Measurements from ENCODE around the gene SPINK6.

DNA sequence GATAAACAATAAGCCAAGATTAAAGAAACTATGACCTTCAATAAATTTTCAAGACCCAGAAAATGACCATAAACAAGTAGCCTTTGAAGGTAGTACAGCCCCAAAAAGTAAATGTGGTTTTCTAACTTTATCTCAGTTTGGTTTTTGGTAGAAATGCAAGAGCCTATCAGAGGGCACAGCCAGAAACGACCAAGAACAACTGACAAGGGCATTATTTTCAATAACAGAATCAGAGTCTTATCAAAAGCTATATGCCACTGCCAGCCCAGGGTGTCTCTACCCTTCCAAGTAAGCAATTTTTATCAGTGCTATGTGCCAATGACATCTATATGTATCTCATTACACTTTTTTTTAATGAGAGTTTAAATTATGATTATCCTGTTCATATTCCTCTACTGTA lies 11.8 kb upstream of the SPINK6 start:
- TF ChIP-seq EZH2 (IDR thresholded peaks at IDR 0.05) (no peak), POLR2AphosphoS5 (IDR thresholded peaks at IDR 0.05; ENCODE audit: borderline replicate concordance, low read depth, low read length) (no peak)

Data from SK-N-MC (cell line).